IMR-90 (cell line): ENCODE results near the gene MAGEA3. TPM values are rescaled to one million over a fixed set of nuclear protein-coding genes. Genes with fewer than 3 reads are reported as not detected.

Source experiments
- ATAC-seq: fragments of 200-7000 bp; cut with Tn5 transposase; 2 replicates; pipeline ENCODE4 v1.9.1; 2020; ENCODE audit warnings: low read depth, mild to moderate bottlenecking, moderate library complexity
- BruUV-seq: library from RNA; stranded (reverse); fragments of 400-500 nt; replicated peaks from 2 replicates; lab custom pipeline; 2021; lab: Mats Ljungman, UMichigan
- CTCF ChIA-PET: fragments of 300-600 bp; formaldehyde crosslinking; extraction: SDS; loops from one replicate; lab custom pipeline; 2021; ENCODE audit warnings: antibody characterized with exemption; lab: Yijun Ruan, JAX
- POLR2A ChIA-PET: fragments of 300-600 bp; sonication (Branson Sonifier 250); formaldehyde crosslinking; loops from one replicate; lab custom pipeline; 2022; ENCODE audit warnings: antibody characterized with exemption; ENCODE audit not compliant: unreplicated experiment; lab: Charles Lee
- DNase-seq: peaks from one replicate; pipeline ENCODE4 v3.0.0; 2013
- H2AFZ ChIP-seq: replicated peaks from 2 replicates; pipeline ENCODE3; 2013; ENCODE audit warnings: low read length, mild to moderate bottlenecking; ENCODE audit not compliant: poor library complexity
- H2AK5ac ChIP-seq: 2 replicates; pipeline ENCODE4 v1.6.1; 2013; ENCODE audit warnings: low read depth, low read length, inconsistent platforms
- H2AK9ac ChIP-seq: replicated peaks from 2 replicates; pipeline ENCODE3; 2013; ENCODE audit warnings: mild to moderate bottlenecking, low read depth, low read length, moderate library complexity; ENCODE audit not compliant: poor library complexity
- H2BK120ac ChIP-seq: 2 replicates; pipeline ENCODE4 v1.6.1; 2013; ENCODE audit warnings: low read depth, low read length, inconsistent platforms
- H2BK15ac ChIP-seq: 3 replicates; pipeline ENCODE4 v1.6.1; 2013; ENCODE audit warnings: low read depth, low read length, inconsistent platforms
- H2BK20ac ChIP-seq: 2 replicates; pipeline ENCODE4 v1.6.1; 2013; ENCODE audit warnings: low read depth, mild to moderate bottlenecking, inconsistent platforms, low read length, moderate library complexity
- H2BK5ac ChIP-seq: 2 replicates; pipeline ENCODE4 v1.6.1; 2013; ENCODE audit warnings: mild to moderate bottlenecking, low read depth, low read length, inconsistent platforms; ENCODE audit not compliant: poor library complexity, severe bottlenecking
- H3K14ac ChIP-seq: replicated peaks from 2 replicates; pipeline ENCODE4 v1.6.1; 2013; ENCODE audit warnings: low read depth, low read length, inconsistent platforms
- H3K18ac ChIP-seq: 2 replicates; pipeline ENCODE4 v1.6.1; 2013; ENCODE audit warnings: low read depth, low read length, control low read depth
- H3K23ac ChIP-seq: 2 replicates; pipeline ENCODE4 v1.6.1; 2013; ENCODE audit warnings: low read depth, low read length, inconsistent platforms
- H3K27ac ChIP-seq: 2 replicates; pipeline ENCODE4 v1.5.1; 2013; ENCODE audit warnings: mild to moderate bottlenecking, control low read depth, low read length; ENCODE audit not compliant: insufficient read depth
- H3K27me3 ChIP-seq: 2 replicates; pipeline ENCODE4 v1.6.1; 2013; ENCODE audit warnings: low read length; ENCODE audit not compliant: control insufficient read depth, insufficient read depth
- H3K36me3 ChIP-seq: 2 replicates; pipeline ENCODE4 v1.6.1; 2013; ENCODE audit warnings: low read length, mixed read lengths; ENCODE audit not compliant: control insufficient read depth, insufficient read depth
- H3K4ac ChIP-seq: 2 replicates; pipeline ENCODE4 v1.6.1; 2013; ENCODE audit warnings: low read depth, low read length, inconsistent platforms
- H3K4me1 ChIP-seq: 2 replicates; pipeline ENCODE4 v1.6.1; 2013; ENCODE audit warnings: low read length, mixed read lengths; ENCODE audit not compliant: control insufficient read depth, insufficient read depth
- H3K4me2 ChIP-seq: 2 replicates; pipeline ENCODE4 v1.6.1; 2013; ENCODE audit warnings: low read depth, mild to moderate bottlenecking, control low read depth, low read length, moderate library complexity
- H3K4me3 ChIP-seq: 2 replicates; pipeline ENCODE4 v1.5.1; 2013; ENCODE audit warnings: low read depth, mild to moderate bottlenecking, control low read depth, low read length, moderate library complexity; ENCODE audit not compliant: insufficient read depth
- H3K56ac ChIP-seq: 2 replicates; pipeline ENCODE4 v1.6.1; 2013; ENCODE audit warnings: low read length, inconsistent platforms; ENCODE audit not compliant: insufficient read depth; ENCODE audit errors: extremely low read depth
- H3K79me1 ChIP-seq, 2 experiments: 2 replicates each; pipeline ENCODE4 v1.6.1; 2013; ENCODE audit warnings: low read length in 2 of 2, inconsistent platforms in 1 of 2, low read depth in 1 of 2
- H3K9ac ChIP-seq: 2 replicates; pipeline ENCODE4 v1.6.1; 2013; ENCODE audit warnings: low read depth, low read length, control low read depth
- H3K9me1 ChIP-seq: 2 replicates; pipeline ENCODE4 v1.6.1; 2013; ENCODE audit warnings: low read length, inconsistent platforms; ENCODE audit not compliant: insufficient read depth
- H3K9me3 ChIP-seq: 2 replicates; pipeline ENCODE4 v1.6.1; 2013; ENCODE audit warnings: low read length; ENCODE audit not compliant: control insufficient read depth, insufficient read depth
- H4K20me1 ChIP-seq: 2 replicates; pipeline ENCODE4 v1.6.1; 2013; ENCODE audit warnings: low read length, inconsistent platforms; ENCODE audit not compliant: insufficient read depth
- H4K5ac ChIP-seq: 2 replicates; pipeline ENCODE4 v1.6.1; 2013; ENCODE audit warnings: mild to moderate bottlenecking, low read depth, low read length, control low read depth
- H4K8ac ChIP-seq, 2 experiments: 2 replicates each; pipeline ENCODE4 v1.6.1; 2013; ENCODE audit warnings: low read depth in 2 of 2, low read length in 2 of 2, control low read depth in 1 of 2, inconsistent platforms in 1 of 2
- H4K91ac ChIP-seq: 2 replicates; pipeline ENCODE4 v1.6.1; 2013; ENCODE audit warnings: low read depth, low read length, inconsistent platforms; ENCODE audit not compliant: insufficient read depth
- CEBPB ChIP-seq: IDR thresholded peaks from 2 replicates; pipeline ENCODE4 v1.6.1; 2012; ENCODE audit warnings: low read depth, low read length, improper control_type of control experiment
- CHD1 ChIP-seq: IDR thresholded peaks from 2 replicates; pipeline ENCODE4 v1.6.1; 2012; ENCODE audit warnings: low read depth, low read length, improper control_type of control experiment
- CTCF ChIP-seq: conservative IDR thresholded peaks from 2 replicates; pipeline ENCODE4 v1.5.1; 2012; ENCODE audit warnings: mild to moderate bottlenecking, low read depth, low read length, improper control_type of control experiment
- ELK1 ChIP-seq: fragments of 150-350 bp; IDR thresholded peaks from 2 replicates; pipeline ENCODE4 v1.6.1; 2016; ENCODE audit warnings: low read depth, mild to moderate bottlenecking, low read length, moderate library complexity, borderline replicate concordance
- MAZ ChIP-seq: IDR thresholded peaks from 2 replicates; pipeline ENCODE4 v1.6.1; 2012; ENCODE audit warnings: low read depth, mild to moderate bottlenecking, low read length, improper control_type of control experiment, moderate library complexity, borderline replicate concordance
- MXI1 ChIP-seq: IDR thresholded peaks from 2 replicates; pipeline ENCODE4 v1.6.1; 2012; ENCODE audit warnings: low read depth, mild to moderate bottlenecking, low read length, moderate library complexity, borderline replicate concordance
- NFE2L2 ChIP-seq: fragments of 150-350 bp; IDR thresholded peaks from 2 replicates; pipeline ENCODE4 v1.6.1; 2016; ENCODE audit warnings: low read depth, mild to moderate bottlenecking, low read length
- POLR2A ChIP-seq: IDR thresholded peaks from 2 replicates; pipeline ENCODE4 v1.6.1; 2012; ENCODE audit warnings: mild to moderate bottlenecking, low read depth, low read length
- RAD21 ChIP-seq: IDR thresholded peaks from 2 replicates; pipeline ENCODE4 v1.6.1; 2012; ENCODE audit warnings: low read length, improper control_type of control experiment
- RFX5 ChIP-seq: IDR thresholded peaks from 2 replicates; pipeline ENCODE4 v1.8.0; 2012; ENCODE audit warnings: low read depth, mild to moderate bottlenecking, low read length, moderate library complexity
- SMC3 ChIP-seq: fragments of 150-350 bp; IDR thresholded peaks from 2 replicates; pipeline ENCODE4 v1.6.1; 2016; ENCODE audit warnings: low read depth, mild to moderate bottlenecking, antibody characterized with exemption, low read length, moderate library complexity
- USF2 ChIP-seq: fragments of 150-350 bp; IDR thresholded peaks from 2 replicates; pipeline ENCODE4 v1.6.1; 2017; ENCODE audit warnings: mild to moderate bottlenecking, antibody characterized with exemption, low read length, low read depth
- WGBS, 2 experiments: methylation state at CpG; one replicate each; pipeline versions ENCODE4 v1.1.5 to v1.1.7; 2013; ENCODE audit warnings: missing lambda C conversion rate in 2 of 2; ENCODE audit not compliant: insufficient read length in 1 of 2; ENCODE audit errors: extremely low coverage in 2 of 2; 5-methylcytosine and 5-hydroxymethylcytosine counted together
- dilution Hi-C: fragments of 300-500 bp; cut with HindIII; formaldehyde crosslinking; loops from one replicate; pipeline ENCODE4 v1.14.3; 2018; ENCODE audit warnings: low sequenced_read_pairs; ENCODE audit not compliant: unreplicated experiment
- in situ Hi-C: fragments of 300-500 bp; cut with MboI; formaldehyde crosslinking; loops from 3 replicates; pipeline ENCODE4 v1.14.3; 2019; ENCODE audit warnings: low sequenced_read_pairs, inconsistent platforms, mixed read lengths
- intact Hi-C: fragments of 100-400 bp; cut with micrococcal nuclease; formaldehyde crosslinking; loops from 2 replicates; pipeline ENCODE4 v1.10.0; 2022
- polyA plus RNA-seq, 3 experiments: library from polyadenylated mRNA; depleted of rRNA; stranded (reverse); fragments of >200 nt; gene quantifications; 2 replicates each; pipeline ENCODE4 v1.2.3, GENCODE V29; 2012; ENCODE audit warnings: low replicate concordance in 1 of 3
- total RNA-seq: library from RNA; depleted of rRNA; stranded (reverse); fragments of >200 nt; gene quantifications from 2 replicates; pipeline ENCODE4 v1.2.3, GENCODE V29; 2012

Gene MAGEA3
- total and polyA plus RNA-seq, 2 of the 4 experiments (the other 2 are of a cell fraction), result not detected

GRCh38 chrX:152725409-152725808 lies 26.8 kb downstream of the MAGEA3 start:
- ChIA-PET POLR2A (no interaction called here), CTCF (no interaction called here)
- no peak for DNase-seq
- Histone ChIP-seq H3K9me1 (no peaks in the 10 kb centered on the region), H3K79me1 (no peaks in the 10 kb centered on the region), H2AK5ac (no peak overlapping the region), H3K27me3 (no peaks in the 10 kb centered on the region), H3K4me3 (no peak overlapping the region), H2AFZ (no peak overlapping the region), H3K27ac (no peak overlapping the region), H2AK9ac (no peak overlapping the region), H3K36me3 (no peaks in the 10 kb centered on the region), H4K5ac (no peak overlapping the region), H2BK20ac (no peak overlapping the region), H2BK120ac (no peak overlapping the region), H4K20me1 (no peaks in the 10 kb centered on the region), H3K9me3 (no peaks in the 10 kb centered on the region), H3K18ac (no peak overlapping the region), H3K4ac (no peak overlapping the region), H2BK5ac (no peak overlapping the region), H4K8ac (no peak overlapping the region), H2BK15ac (no peak overlapping the region), H3K9ac (no peak overlapping the region), H4K91ac (no peak overlapping the region), H3K4me2 (no peak overlapping the region), H3K14ac (no peak overlapping the region), H3K4me1 (no peaks in the 10 kb centered on the region), H3K56ac (no peak overlapping the region), H3K23ac (no peak overlapping the region)
- in situ Hi-C loops (no loop called here), dilution Hi-C loops (no loop called here), intact Hi-C loops (no loop called here)
- ATAC-seq, result no peak
- WGBS, 2 experiments, result no CpG with 5 or more reads among the region's 7 CpGs
- no TSS peak for BruUV-seq
- TF ChIP-seq RFX5, result no peak
- no peak for TF ChIP-seq MXI1
- TF ChIP-seq USF2, result no peak
- TF ChIP-seq POLR2A, result no peak
- TF ChIP-seq CHD1, result no peak
- no peak for TF ChIP-seq NFE2L2
- no peak for TF ChIP-seq CTCF
- no peak for TF ChIP-seq ELK1
- TF ChIP-seq RAD21, result no peak
- TF ChIP-seq MAZ, result no peak
- no peak for TF ChIP-seq CEBPB
- no peak for TF ChIP-seq SMC3
